ENCODE data around the gene ABHD2.

DNA sequence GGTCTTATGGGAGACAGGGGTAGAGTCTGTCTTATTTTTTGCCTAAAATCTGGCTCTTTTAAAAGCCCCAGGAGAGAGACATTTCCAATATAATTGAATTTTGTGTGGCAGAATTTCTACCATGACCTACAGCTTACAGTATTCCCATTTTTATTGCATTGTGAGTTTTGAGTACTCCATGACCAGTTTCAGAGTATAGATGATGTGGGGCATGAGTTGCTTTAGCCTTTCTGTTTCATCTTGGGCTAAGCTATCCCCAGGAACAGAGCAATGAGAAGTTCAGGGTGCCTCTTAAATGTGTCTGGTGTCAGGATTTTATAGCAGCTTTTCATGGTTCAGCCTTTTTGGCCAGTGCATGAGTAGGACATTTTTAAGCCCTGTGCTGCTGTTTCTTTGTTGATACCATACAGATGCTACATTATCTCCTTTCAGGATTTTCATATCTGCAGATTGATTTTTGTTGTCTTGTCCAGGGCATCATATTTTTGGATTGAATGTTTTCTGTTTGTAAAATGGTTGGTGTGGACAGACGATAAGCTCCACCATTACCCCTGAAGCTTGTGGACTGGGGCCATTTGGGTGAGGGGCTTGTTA, 3.5 kb downstream of the ABHD2 start:
- TF ChIP-seq GATA3 (IDR thresholded peaks at IDR 0.05; ENCODE audit: low read depth, low read length) = no peak
- no peak for TF ChIP-seq GATA2 (IDR thresholded peaks at IDR 0.05; ENCODE audit: low read depth, low read length)
